ENCODE data around the gene AATK.

AATK gene

GRCh38 chr17:81179220-81179619 is 13.2 kb upstream of the AATK start:
- no peak overlapping the region for H3K4me3 ChIP-seq (replicated peaks; ENCODE audit: low read depth, low read length)
- TF ChIP-seq, protein P1, sequence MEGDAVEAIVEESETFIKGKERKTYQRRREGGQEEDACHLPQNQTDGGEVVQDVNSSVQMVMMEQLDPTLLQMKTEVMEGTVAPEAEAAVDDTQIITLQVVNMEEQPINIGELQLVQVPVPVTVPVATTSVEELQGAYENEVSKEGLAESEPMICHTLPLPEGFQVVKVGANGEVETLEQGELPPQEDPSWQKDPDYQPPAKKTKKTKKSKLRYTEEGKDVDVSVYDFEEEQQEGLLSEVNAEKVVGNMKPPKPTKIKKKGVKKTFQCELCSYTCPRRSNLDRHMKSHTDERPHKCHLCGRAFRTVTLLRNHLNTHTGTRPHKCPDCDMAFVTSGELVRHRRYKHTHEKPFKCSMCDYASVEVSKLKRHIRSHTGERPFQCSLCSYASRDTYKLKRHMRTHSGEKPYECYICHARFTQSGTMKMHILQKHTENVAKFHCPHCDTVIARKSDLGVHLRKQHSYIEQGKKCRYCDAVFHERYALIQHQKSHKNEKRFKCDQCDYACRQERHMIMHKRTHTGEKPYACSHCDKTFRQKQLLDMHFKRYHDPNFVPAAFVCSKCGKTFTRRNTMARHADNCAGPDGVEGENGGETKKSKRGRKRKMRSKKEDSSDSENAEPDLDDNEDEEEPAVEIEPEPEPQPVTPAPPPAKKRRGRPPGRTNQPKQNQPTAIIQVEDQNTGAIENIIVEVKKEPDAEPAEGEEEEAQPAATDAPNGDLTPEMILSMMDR (IDR thresholded peaks at IDR 0.05; ENCODE audit: low read depth, low read length, missing control alignments), result no peak
- no peak for DNase-seq (ENCODE audit: extremely low read depth, low read depth)

GRCh38 chr17:81178136-81179091 is 12.4 kb upstream of the AATK start:
- TF ChIP-seq, protein P1 (IDR thresholded peaks at IDR 0.05; ENCODE audit: low read depth, low read length, missing control alignments), result no peak
- H3K4me3 ChIP-seq (replicated peaks; ENCODE audit: low read depth, low read length), result no peak overlapping the region
- DNase-seq (ENCODE audit: extremely low read depth, low read depth), result no peak

GRCh38 chr17:81176666-81177065 is 10.6 kb upstream of the AATK start:
- DNase-seq (ENCODE audit: extremely low read depth, low read depth), result no peak

DNA sequence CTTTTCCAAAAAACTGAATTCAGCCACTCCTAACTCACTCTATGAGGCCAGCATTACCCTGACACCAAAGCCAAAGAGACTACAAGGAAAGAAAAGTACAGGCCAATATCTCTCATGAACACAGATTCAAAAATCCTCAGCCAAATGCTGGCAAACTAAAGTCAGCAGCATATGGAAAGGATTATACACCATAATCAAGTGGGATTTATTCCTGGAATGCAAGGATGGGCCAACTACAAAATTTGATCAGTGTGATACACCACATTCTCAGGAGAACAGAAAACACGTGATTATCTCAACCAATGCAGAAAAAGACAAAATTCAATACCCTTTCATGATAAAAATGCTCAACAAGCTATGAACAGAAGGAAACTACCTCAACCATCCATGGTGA is 7.7 kb upstream of the AATK start:
- DNase-seq (ENCODE audit: extremely low read depth, low read depth), result peak; percentile 12
- H3K4me3 ChIP-seq (replicated peaks; ENCODE audit: low read depth, low read length), result no peak overlapping the region
- TF ChIP-seq, protein P1 (IDR thresholded peaks at IDR 0.05; ENCODE audit: low read depth, low read length, missing control alignments), result no peak

More at GRCh38 chr17:81176666-81177065, 10.6 kb upstream of the AATK start:
- TF ChIP-seq, protein P1 (IDR thresholded peaks at IDR 0.05; ENCODE audit: low read depth, low read length, missing control alignments), result no peak
- no peak overlapping the region for H3K4me3 ChIP-seq (replicated peaks; ENCODE audit: low read depth, low read length)

DNA sequence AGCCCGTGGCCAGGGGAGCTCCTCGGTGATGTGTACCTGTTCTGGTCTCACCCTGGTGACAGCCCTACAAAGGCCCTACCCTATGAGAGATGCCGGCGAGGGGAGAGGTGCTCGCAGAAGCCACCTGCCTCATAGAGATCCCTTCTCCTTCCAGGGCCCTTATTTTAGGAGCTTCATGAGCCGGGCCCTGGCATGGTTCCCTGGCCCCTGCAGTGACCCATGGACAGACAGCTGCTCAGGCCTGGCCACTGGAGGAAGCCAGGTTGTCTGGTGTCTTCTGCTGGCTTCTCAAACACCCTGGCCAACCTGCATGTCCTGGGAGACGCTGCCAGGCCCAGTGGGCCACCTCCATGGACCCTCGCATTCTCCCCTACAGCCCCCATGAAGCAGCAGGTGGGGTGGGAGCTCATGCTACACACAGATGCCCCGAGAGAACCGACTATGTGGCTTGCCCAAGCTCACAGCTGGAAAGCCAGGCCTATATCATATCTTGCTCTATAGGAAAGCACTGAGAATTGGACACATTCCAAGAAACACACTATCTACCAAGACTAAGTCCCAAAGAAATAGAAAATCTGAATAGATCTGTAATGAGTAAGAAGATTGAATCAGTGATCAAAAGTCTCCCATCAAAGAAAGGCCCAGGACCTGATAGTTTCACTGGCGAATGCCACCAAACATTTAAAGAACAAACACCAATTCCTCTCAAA is 7.2 kb upstream of the AATK start:
- no peak overlapping the region for H3K4me3 ChIP-seq (replicated peaks; ENCODE audit: low read depth, low read length)
- TF ChIP-seq, protein P1 (IDR thresholded peaks at IDR 0.05; ENCODE audit: low read depth, low read length, missing control alignments), result no peak

DNA sequence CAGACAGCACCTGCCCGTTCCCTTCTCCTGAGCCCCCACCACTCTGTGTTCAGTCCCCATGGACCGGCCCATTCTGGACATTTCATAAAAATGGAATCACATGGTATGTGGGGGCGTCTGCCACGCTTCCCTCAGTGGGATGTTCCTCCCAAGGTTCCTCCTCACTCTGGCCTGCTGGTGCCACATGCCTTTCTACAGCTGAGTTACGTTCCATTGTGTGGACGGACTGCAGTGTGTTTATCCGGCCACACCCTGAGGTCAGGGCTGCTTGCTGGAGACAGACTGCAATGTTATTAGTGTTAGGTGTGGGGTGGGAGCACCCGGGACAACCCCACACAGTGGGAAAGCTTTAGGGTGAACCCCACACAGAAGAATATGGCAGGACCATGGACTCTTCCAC is 5.9 kb upstream of the AATK start:
- no peak overlapping the region for H3K4me3 ChIP-seq (replicated peaks; ENCODE audit: low read depth, low read length)
- TF ChIP-seq, protein P1 (IDR thresholded peaks at IDR 0.05; ENCODE audit: low read depth, low read length, missing control alignments), result no peak
- no peak for DNase-seq (ENCODE audit: extremely low read depth, low read depth)

More for the DNA sequence above, 7.2 kb upstream of the AATK start:
- DNase-seq (ENCODE audit: extremely low read depth, low read depth), result no peak
